Progenitor cell of endocrine pancreas (in vitro differentiated cells): Measurements from ENCODE around the gene CCR1. TPM values are rescaled to one million over a fixed set of nuclear protein-coding genes. Genes with fewer than 3 reads are reported as not detected.

ENCODE experiments used
- DNase-seq: peaks from one replicate; pipeline ENCODE4 v3.0.0; 2021; ENCODE audit warnings: low spot score; ENCODE audit not compliant: unreplicated experiment
- H3K27ac Mint-ChIP-seq: 2 replicates; pipeline ENCODE4 v1.8.0; 2021; ENCODE audit warnings: mild to moderate bottlenecking, moderate library complexity, mixed read lengths
- H3K27me3 Mint-ChIP-seq: 2 replicates; pipeline ENCODE4 v1.8.0; 2021; ENCODE audit warnings: mixed read lengths
- H3K36me3 Mint-ChIP-seq: 2 replicates; pipeline ENCODE4 v1.8.0; 2022; ENCODE audit warnings: mixed read lengths; ENCODE audit not compliant: insufficient read depth
- H3K4me1 Mint-ChIP-seq: 2 replicates; pipeline ENCODE4 v1.8.0; 2021; ENCODE audit warnings: low read depth, mixed read lengths
- H3K4me3 Mint-ChIP-seq: 2 replicates; pipeline ENCODE4 v1.8.0; 2021; ENCODE audit warnings: low read depth, mild to moderate bottlenecking, moderate library complexity, mixed read lengths
- H3K9me3 Mint-ChIP-seq: 2 replicates; pipeline ENCODE4 v1.8.0; 2021; ENCODE audit warnings: low read depth, mixed read lengths
- CTCF ChIP-seq: fragments of 200-600 bp; sonication (generic); IDR thresholded peaks from one replicate; pipeline ENCODE4 v1.5.0; 2021; ENCODE audit warnings: antibody characterized with exemption, mild to moderate bottlenecking; ENCODE audit not compliant: unreplicated experiment
- long read RNA-seq: library from polyadenylated mRNA; unstranded; transcript quantifications from one replicate; pipeline ENCODE4 v2.0.0, GENCODE V29; 2020
- total RNA-seq: library from RNA; stranded (reverse); gene quantifications from 2 replicates; pipeline ENCODE4 v1.2.1, GENCODE V29; 2021

The CCR1 gene
- total RNA-seq = 0.11 and 0.14 TPM in 2 replicates
- long read RNA-seq = 0 reads

GRCh38 chr3:46208167-46208704 lies at the start of gene CCR1:
CCR1 (minus strand) TSS chr3:46208313; CDS start chr3:46204313, 4,000 bp downstream.
- peak; percentile 60 for TF ChIP-seq CTCF
- Mint-ChIP-seq H3K36me3 (no peaks in the 10 kb centered on the region), H3K4me3 (no peak within 1 kb of the TSS), H3K27me3 (no peaks in the 10 kb centered on the region), H3K9me3 (no peaks in the 10 kb centered on the region), H3K4me1 (peaks cover 4% of the 10 kb centered on the region), H3K27ac (no peak within 1 kb of the TSS)
- DNase-seq = no peak

- Mint-ChIP-seq H3K4me1 (no peaks in the 10 kb centered on the region), H3K4me3 (no peak overlapping the region), H3K27ac (no peak overlapping the region), H3K36me3 (no peaks in the 10 kb centered on the region), H3K27me3 (peaks cover 21% of the 10 kb centered on the region), H3K9me3 (peaks cover 4% of the 10 kb centered on the region)
- DNase-seq = no peak
- TF ChIP-seq CTCF = no peak
Observed at GRCh38 chr3:46252980-46253379, 44.9 kb upstream of the CCR1 start.

GRCh38 chr3:46245146-46245545 lies 37.0 kb upstream of the CCR1 start:
- DNase-seq = no peak
- no peak for TF ChIP-seq CTCF
- H3K4me1 Mint-ChIP-seq = no peaks in the 10 kb centered on the region
- no peaks in the 10 kb centered on the region for H3K9me3 Mint-ChIP-seq
- peaks cover 2% of the 10 kb centered on the region for H3K27me3 Mint-ChIP-seq
- H3K4me3 Mint-ChIP-seq = no peak overlapping the region
- H3K27ac Mint-ChIP-seq = no peak overlapping the region
- H3K36me3 Mint-ChIP-seq = no peaks in the 10 kb centered on the region

GRCh38 chr3:46243560-46243959 lies 35.4 kb upstream of the CCR1 start:
- H3K36me3 Mint-ChIP-seq = no peaks in the 10 kb centered on the region
- no peaks in the 10 kb centered on the region for H3K4me1 Mint-ChIP-seq
- H3K4me3 Mint-ChIP-seq = no peak overlapping the region
- TF ChIP-seq CTCF = no peak
- no peaks in the 10 kb centered on the region for H3K9me3 Mint-ChIP-seq
- H3K27me3 Mint-ChIP-seq = peaks cover 3% of the 10 kb centered on the region
- DNase-seq = no peak
- no peak overlapping the region for H3K27ac Mint-ChIP-seq

- Mint-ChIP-seq H3K36me3 (no peaks in the 10 kb centered on the region), H3K27me3 (peaks cover 7% of the 10 kb centered on the region), H3K4me3 (no peak within 1 kb of the TSS), H3K4me1 (no peaks in the 10 kb centered on the region), H3K27ac (no peak within 1 kb of the TSS), H3K9me3 (no peaks in the 10 kb centered on the region)
- no peak for TF ChIP-seq CTCF
- no peak for DNase-seq
Observed at GRCh38 chr3:46242120-46242519, 34.0 kb upstream of the CCR1 start, which contains the start of gene CCR3. CCR3 (plus strand) TSS chr3:46242460; CDS start chr3:46265159, 22,699 bp downstream.
